K562 (cell line): ENCODE results near the gene SFXN5. TPM values are rescaled to one million over a fixed set of nuclear protein-coding genes. Genes with fewer than 3 reads are reported as not detected.

ENCODE experiments used
- ATAC-seq: fragments of 200-7000 bp; cut with Tn5 transposase; 3 replicates; pipeline ENCODE4 v1.9.1; 2020; ENCODE audit warnings: moderate library complexity
- BruUV-seq: library from RNA; stranded (reverse); fragments of 400-500 nt; replicated peaks from 2 replicates; lab custom pipeline; 2021; lab: Mats Ljungman, UMichigan
- CTCF ChIA-PET: fragments of 300-600 bp; formaldehyde crosslinking; extraction: SDS; loops from one replicate; lab custom pipeline; 2021; ENCODE audit warnings: low intra/inter-chr PET ratio; lab: Yijun Ruan, JAX
- POLR2A ChIA-PET: fragments of 300-600, 350-650 bp; sonication (Branson Sonifier 250); formaldehyde crosslinking; extraction: SDS; loops from one replicate; lab custom pipeline; 2021; ENCODE audit warnings: antibody characterized with exemption, inconsistent platforms; lab: Yijun Ruan, JAX
- DNase-seq, 4 experiments: peaks; one replicate each; pipeline versions ENCODE4 v3.0.0 to v3.0.0-alpha.2; 2011 to 2018; ENCODE audit warnings: low spot score in 3 of 4, mixed read lengths in 3 of 4; ENCODE audit errors: extremely low read depth in 1 of 4
- FAIRE-seq: peaks from 2 replicates; lab custom pipeline; 2011; peaks lifted over from hg19 to GRCh38; lab: Jason Lieb, UNC
- H2AFZ ChIP-seq: 2 replicates; pipeline ENCODE4 v1.6.0; 2011; ENCODE audit warnings: low read depth, low read length, control low read depth, inconsistent platforms
- H3K27ac ChIP-seq: fragments of 200-600 bp; 3 replicates; pipeline ENCODE4 v1.8.0; 2011; ENCODE audit warnings: low read depth, mild to moderate bottlenecking, control low read depth, inconsistent platforms, low read length, moderate library complexity, mixed read lengths; ENCODE audit errors: extremely low read depth
- H3K27me3 ChIP-seq, 2 experiments: fragments of 300-600 bp in 1 of 2; 2 replicates in 1 of 2; 3 replicates in 1 of 2; pipeline versions ENCODE4 v1.6.0 to v1.8.0; 2011; ENCODE audit warnings: inconsistent platforms in 2 of 2, low read length in 2 of 2, mild to moderate bottlenecking in 1 of 2, mixed read lengths in 1 of 2, moderate library complexity in 1 of 2; ENCODE audit not compliant: control insufficient read depth in 2 of 2, insufficient read depth in 2 of 2
- H3K36me3 ChIP-seq: fragments of 300-600 bp; 3 replicates; pipeline ENCODE4 v1.8.0; 2011; ENCODE audit warnings: mild to moderate bottlenecking, low read length, inconsistent platforms; ENCODE audit not compliant: control insufficient read depth, insufficient read depth
- H3K4me1 ChIP-seq, 2 experiments: fragments of 200-600 bp in 1 of 2; replicated peaks in 1 of 2; 2 replicates in 1 of 2; 3 replicates in 1 of 2; pipeline versions ENCODE4 v1.5.1 to v1.8.0; 2011; ENCODE audit warnings: inconsistent platforms in 2 of 2, low read length in 2 of 2, mild to moderate bottlenecking in 1 of 2, mixed read lengths in 1 of 2, moderate library complexity in 1 of 2; ENCODE audit not compliant: control insufficient read depth in 2 of 2, insufficient read depth in 2 of 2
- H3K4me2 ChIP-seq: 2 replicates; pipeline ENCODE4 v1.6.1; 2011; ENCODE audit warnings: low read length, control low read depth, inconsistent platforms, mixed read lengths; ENCODE audit not compliant: insufficient read depth
- H3K4me3 ChIP-seq: fragments of 200-600 bp; sonication (generic), shearing (Covaris generic); 2 replicates; pipeline ENCODE4 v1.5.1; 2016; ENCODE audit warnings: control low read depth, inconsistent platforms
- H3K79me2 ChIP-seq: fragments of 200-600 bp; 3 replicates; pipeline ENCODE4 v1.8.0; 2011; ENCODE audit warnings: low read length, inconsistent platforms; ENCODE audit not compliant: control insufficient read depth, insufficient read depth
- H3K9ac ChIP-seq, 2 experiments: 2 replicates each; pipeline versions ENCODE4 v1.6.0 to v1.6.1; 2011; ENCODE audit warnings: low read depth in 2 of 2, low read length in 2 of 2, control low read depth in 1 of 2, inconsistent platforms in 1 of 2, mild to moderate bottlenecking in 1 of 2, mixed read lengths in 1 of 2; ENCODE audit not compliant: insufficient read depth in 1 of 2
- H3K9me1 ChIP-seq: one replicate; pipeline ENCODE4 v1.6.0; 2011; ENCODE audit warnings: inconsistent platforms, mild to moderate bottlenecking, low read length, moderate library complexity; ENCODE audit not compliant: control insufficient read depth, insufficient read depth
- H3K9me3 ChIP-seq: replicated peaks from 2 replicates; pipeline ENCODE4 v1.5.1; 2011; ENCODE audit warnings: low read depth, low read length, inconsistent platforms; ENCODE audit not compliant: control insufficient read depth, insufficient read depth
- H4K20me1 ChIP-seq: replicated peaks from 2 replicates; pipeline ENCODE4 v1.6.1; 2011; ENCODE audit warnings: low read length, inconsistent platforms, mixed read lengths; ENCODE audit not compliant: control insufficient read depth, insufficient read depth
- BCL6 ChIP-seq: fragments of 250-450 bp; sonication (Bioruptor Pico); IDR thresholded peaks from 2 replicates; pipeline ENCODE4 v1.4.0; 2020
- CREBBP ChIP-seq: IDR thresholded peaks from one replicate; pipeline ENCODE4 v1.6.1; 2012; ENCODE audit warnings: low read depth, mild to moderate bottlenecking, control low read depth, inconsistent platforms, low read length
- CTCF ChIP-seq, 3 experiments: IDR thresholded peaks in 2 of 3; conservative IDR thresholded peaks in 1 of 3; 2 replicates each; pipeline ENCODE4 v1.5.1; 2011 to 2012; ENCODE audit warnings: low read length in 3 of 3, mild to moderate bottlenecking in 3 of 3, control low read depth in 2 of 3, improper control_type of control experiment in 1 of 3, inconsistent platforms in 1 of 3, low read depth in 1 of 3, mixed read lengths in 1 of 3, moderate library complexity in 1 of 3; ENCODE audit not compliant: insufficient read depth in 2 of 3
- GTF2F1 ChIP-seq: IDR thresholded peaks from 2 replicates; pipeline ENCODE4 v1.6.1; 2011; ENCODE audit warnings: low read depth, low read length, improper control_type of control experiment
- MYBL2 ChIP-seq, 2 experiments: fragments of 450-650 bp in 1 of 2; sonication (generic) in 1 of 2; formaldehyde crosslinking in 1 of 2; IDR thresholded peaks; 2 replicates each; pipeline versions ENCODE4 v1.6.1 to v1.8.1; 2017 to 2022; ENCODE audit warnings: borderline replicate concordance in 1 of 2, inconsistent platforms in 1 of 2, low read depth in 1 of 2, mild to moderate bottlenecking in 1 of 2, missing genetic modification reagents in 1 of 2, moderate library complexity in 1 of 2
- NONO ChIP-seq, 2 experiments: fragments of 200-400 bp in 1 of 2; fragments of 450-650 bp in 1 of 2; formaldehyde crosslinking in 1 of 2; IDR thresholded peaks; 2 replicates each; pipeline ENCODE4 v1.6.1; 2017; ENCODE audit warnings: low read depth in 2 of 2, mild to moderate bottlenecking in 2 of 2, moderate library complexity in 2 of 2, low read length in 1 of 2
- SETDB1 ChIP-seq: IDR thresholded peaks from one replicate; pipeline ENCODE4 v1.6.1; 2012; ENCODE audit warnings: low read length, control low read depth, inconsistent platforms
- TGIF2 ChIP-seq: sonication (generic); formaldehyde crosslinking; IDR thresholded peaks from 2 replicates; pipeline ENCODE4 v1.8.1; 2022; ENCODE audit warnings: mild to moderate bottlenecking, missing genetic modification reagents, moderate library complexity
- ZBTB2 ChIP-seq: fragments of 450-650 bp; IDR thresholded peaks from 2 replicates; pipeline ENCODE4 v1.6.1; 2016; ENCODE audit warnings: antibody characterized with exemption
- ZEB2 ChIP-seq: fragments of 450-650 bp; IDR thresholded peaks from 2 replicates; pipeline ENCODE4 v1.6.1; 2016
- ZNF445 ChIP-seq: fragments of 250-450 bp; sonication (Bioruptor Pico); IDR thresholded peaks from 2 replicates; pipeline ENCODE4 v1.4.0; 2020; ENCODE audit warnings: low read depth, mild to moderate bottlenecking, moderate library complexity
- ZNF696 ChIP-seq: fragments of 250-450 bp; sonication (Bioruptor Pico); conservative IDR thresholded peaks from 2 replicates; pipeline ENCODE4 v1.4.0; 2020; ENCODE audit warnings: mild to moderate bottlenecking, moderate library complexity
- ZZZ3 ChIP-seq: fragments of 450-650 bp; IDR thresholded peaks from 2 replicates; pipeline ENCODE4 v1.6.1; 2016; ENCODE audit warnings: antibody characterized with exemption, mild to moderate bottlenecking, moderate library complexity
- WGBS: fragments of 100-300 bp; shearing (Covaris generic); methylation state at CpG from one replicate; pipeline ENCODE4 v1.1.6; 2016; ENCODE audit warnings: low coverage, mixed read lengths; ENCODE audit not compliant: insufficient coverage; ENCODE audit errors: missing lambda C conversion rate; 5-methylcytosine and 5-hydroxymethylcytosine counted together
- in situ Hi-C: fragments of 300-500 bp; cut with MboI; formaldehyde crosslinking; loops from 4 replicates; pipeline ENCODE4 v1.15.0; 2018; ENCODE audit warnings: inconsistent platforms, mixed read lengths
- intact Hi-C: fragments of 100-400 bp; cut with micrococcal nuclease; formaldehyde crosslinking; loops from 2 replicates; pipeline ENCODE4 v1.14.2; 2022
- polyA plus RNA-seq, 8 experiments: library from polyadenylated mRNA; depleted of rRNA in 4 of 8; stranded (reverse) in 5 of 8; unstranded in 3 of 8; fragments of >200 nt; fragmentation: Nextera tagmentation in 2 of 8; fragmentation: Illumina TruSeq in 1 of 8; extraction: Ambion mirVana in 2 of 8; extraction: Trizol in 1 of 8; gene quantifications; 2 replicates each; pipeline versions ENCODE4 v1.2.1 to v1.2.3, GENCODE V29; 2011 to 2014; ENCODE audit warnings: inconsistent platforms in 1 of 8, missing spikeins in 1 of 8
- total RNA-seq, 7 experiments: library from RNA; depleted of rRNA in 6 of 7; stranded (reverse); fragments of >200 nt in 6 of 7; fragmentation: Illumina TruSeq in 2 of 7; extraction: Trizol in 2 of 7; gene quantifications; 2 replicates each; pipeline versions ENCODE4 v1.2.1 to v1.2.3, GENCODE V29; 2011 to 2021; ENCODE audit warnings: low replicate concordance in 1 of 7
- TF ChIP-seq, protein P1 (sequence below): fragments of 450-650 bp; IDR thresholded peaks from 2 replicates; pipeline ENCODE4 v1.6.1; 2014; ENCODE audit warnings: low read depth, mild to moderate bottlenecking, moderate library complexity, borderline replicate concordance
- TF ChIP-seq, protein P2 (sequence below): fragments of 250-450 bp; sonication (Bioruptor Pico); IDR thresholded peaks from 2 replicates; pipeline ENCODE4 v1.8.0; 2022; ENCODE audit warnings: inconsistent platforms, mild to moderate bottlenecking, moderate library complexity, borderline replicate concordance

SFXN5 gene
- total and polyA plus RNA-seq, 9 of the 15 experiments (the other 6 are each of a cell fraction or from before 2014, with no cell fraction given) = 8.3 to 22.6 (median 16.0) TPM

GRCh38 chr2:72950558-72951255, 120.8 kb downstream of the SFXN5 start:
- WGBS = 44% methylated on average over 13 of the region's 13 CpGs
- no peaks in the 10 kb centered on the region for H3K9me1 ChIP-seq
- in situ Hi-C loops (no loop called here), intact Hi-C loops (no loop called here)
- peaks cover 0 to 8% of the 10 kb centered on the region in 2 experiments; a peak in 2 of 5 replicates for H3K4me1 ChIP-seq
- FAIRE-seq (no peak), DNase-seq (no peak), ATAC-seq (no peak)
- H3K9ac ChIP-seq = no peak overlapping the region
- H3K27ac ChIP-seq = no peak overlapping the region
- no peak overlapping the region for H3K4me2 ChIP-seq
- H3K4me3 ChIP-seq = no peak overlapping the region
- CTCF ChIA-PET = interaction anchor here (0.7 kb wide), 1 partner anchor 211 kb away, joined by 3 read pairs; no protein-coding TSS in a partner anchor
- no peak overlapping the region for H2AFZ ChIP-seq
- POLR2A ChIA-PET = interaction anchor here (0.6 to 0.8 kb wide), 2 partner anchors 11 to 59 kb away, joined by 3 to 4 read pairs; no protein-coding TSS in a partner anchor
- BruUV-seq = no TSS peak
- no peaks in the 10 kb centered on the region for H3K9me3 ChIP-seq
- no peaks in the 10 kb centered on the region for H3K36me3 ChIP-seq
- H3K79me2 ChIP-seq = no peaks in the 10 kb centered on the region
- no peaks in the 10 kb centered on the region for H3K27me3 ChIP-seq
- peaks cover 9% of the 10 kb centered on the region; the same call in 1 of the 2 replicates for H4K20me1 ChIP-seq
- TF ChIP-seq MYBL2 (IDR thresholded peaks at IDR 0.05; ENCODE audit: low read depth) (no peak), MYBL2 (CRISPR knock-in tag; IDR thresholded peaks at IDR 0.05; ENCODE audit: borderline replicate concordance) (no peak), ZNF445 (CRISPR knock-in tag) (no peak), TGIF2 (no peak), ZEB2 (no peak), CTCF (IDR thresholded peaks at IDR 0.05 in 2 of 3, conservative IDR thresholded peaks at IDR 0.05 in 1 of 3; ENCODE audit: insufficient read depth in 2 of 3, low read depth in 1 of 3, low read length in 3 of 3) (no peak), NONO (IDR thresholded peaks at IDR 0.05; ENCODE audit: low read depth in 2 of 2, low read length in 1 of 2) (no peak), ZNF696 (CRISPR knock-in tag) (no peak), BCL6 (no peak), ZZZ3 (no peak), ZBTB2 (no peak), GTF2F1 (no peak), CREBBP (no peak), SETDB1 (no peak)
- TF ChIP-seq, protein P1, sequence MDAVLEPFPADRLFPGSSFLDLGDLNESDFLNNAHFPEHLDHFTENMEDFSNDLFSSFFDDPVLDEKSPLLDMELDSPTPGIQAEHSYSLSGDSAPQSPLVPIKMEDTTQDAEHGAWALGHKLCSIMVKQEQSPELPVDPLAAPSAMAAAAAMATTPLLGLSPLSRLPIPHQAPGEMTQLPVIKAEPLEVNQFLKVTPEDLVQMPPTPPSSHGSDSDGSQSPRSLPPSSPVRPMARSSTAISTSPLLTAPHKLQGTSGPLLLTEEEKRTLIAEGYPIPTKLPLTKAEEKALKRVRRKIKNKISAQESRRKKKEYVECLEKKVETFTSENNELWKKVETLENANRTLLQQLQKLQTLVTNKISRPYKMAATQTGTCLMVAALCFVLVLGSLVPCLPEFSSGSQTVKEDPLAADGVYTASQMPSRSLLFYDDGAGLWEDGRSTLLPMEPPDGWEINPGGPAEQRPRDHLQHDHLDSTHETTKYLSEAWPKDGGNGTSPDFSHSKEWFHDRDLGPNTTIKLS = no peak
- TF ChIP-seq, protein P2, sequence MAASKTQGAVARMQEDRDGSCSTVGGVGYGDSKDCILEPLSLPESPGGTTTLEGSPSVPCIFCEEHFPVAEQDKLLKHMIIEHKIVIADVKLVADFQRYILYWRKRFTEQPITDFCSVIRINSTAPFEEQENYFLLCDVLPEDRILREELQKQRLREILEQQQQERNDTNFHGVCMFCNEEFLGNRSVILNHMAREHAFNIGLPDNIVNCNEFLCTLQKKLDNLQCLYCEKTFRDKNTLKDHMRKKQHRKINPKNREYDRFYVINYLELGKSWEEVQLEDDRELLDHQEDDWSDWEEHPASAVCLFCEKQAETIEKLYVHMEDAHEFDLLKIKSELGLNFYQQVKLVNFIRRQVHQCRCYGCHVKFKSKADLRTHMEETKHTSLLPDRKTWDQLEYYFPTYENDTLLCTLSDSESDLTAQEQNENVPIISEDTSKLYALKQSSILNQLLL (CRISPR knock-in tag) = no peak
